Measurements from ENCODE around the gene RELT.

DNA sequence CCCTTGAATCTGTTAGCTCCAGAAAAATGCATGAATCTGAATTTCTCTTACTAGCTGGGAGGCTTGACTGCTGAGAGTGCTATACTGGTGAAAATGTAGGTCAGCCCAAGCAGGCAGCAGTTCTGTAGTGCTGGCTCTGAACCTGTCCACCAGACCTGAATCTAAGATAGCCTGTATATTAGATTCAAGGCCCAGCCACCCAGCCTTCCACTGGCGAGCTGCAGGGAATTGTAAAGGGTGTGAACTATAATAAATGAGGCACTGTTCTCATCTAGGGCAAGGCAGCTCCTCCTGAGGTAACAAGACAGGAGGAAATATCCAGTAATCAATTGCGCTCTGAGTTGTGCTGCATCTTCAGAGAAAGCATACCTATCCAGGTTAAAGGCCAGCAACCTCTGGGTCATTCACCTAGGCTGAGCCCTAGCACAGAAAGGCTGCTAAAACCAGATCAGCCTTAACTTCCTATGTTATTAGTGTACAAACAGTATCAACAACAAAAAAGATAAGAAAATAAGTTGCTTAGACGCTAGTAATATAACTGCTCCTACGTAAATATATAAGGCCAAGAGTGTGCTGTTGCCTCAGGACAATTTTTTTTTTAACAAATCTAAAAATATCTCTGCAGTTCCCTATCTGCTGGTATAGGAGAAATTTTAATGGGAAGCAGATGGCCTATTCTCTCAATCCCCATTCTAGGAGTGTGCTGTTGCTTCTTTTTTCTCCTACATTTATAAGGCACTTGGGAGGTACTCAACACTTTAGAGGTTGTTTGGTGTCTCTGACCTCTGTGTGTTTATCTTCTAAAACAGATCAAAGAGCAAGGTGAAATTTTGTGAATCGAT, 63.0 kb downstream of the RELT start:
- TF ChIP-seq POLR2A (IDR thresholded peaks at IDR 0.05) = no peak
- TF ChIP-seq, protein P1, sequence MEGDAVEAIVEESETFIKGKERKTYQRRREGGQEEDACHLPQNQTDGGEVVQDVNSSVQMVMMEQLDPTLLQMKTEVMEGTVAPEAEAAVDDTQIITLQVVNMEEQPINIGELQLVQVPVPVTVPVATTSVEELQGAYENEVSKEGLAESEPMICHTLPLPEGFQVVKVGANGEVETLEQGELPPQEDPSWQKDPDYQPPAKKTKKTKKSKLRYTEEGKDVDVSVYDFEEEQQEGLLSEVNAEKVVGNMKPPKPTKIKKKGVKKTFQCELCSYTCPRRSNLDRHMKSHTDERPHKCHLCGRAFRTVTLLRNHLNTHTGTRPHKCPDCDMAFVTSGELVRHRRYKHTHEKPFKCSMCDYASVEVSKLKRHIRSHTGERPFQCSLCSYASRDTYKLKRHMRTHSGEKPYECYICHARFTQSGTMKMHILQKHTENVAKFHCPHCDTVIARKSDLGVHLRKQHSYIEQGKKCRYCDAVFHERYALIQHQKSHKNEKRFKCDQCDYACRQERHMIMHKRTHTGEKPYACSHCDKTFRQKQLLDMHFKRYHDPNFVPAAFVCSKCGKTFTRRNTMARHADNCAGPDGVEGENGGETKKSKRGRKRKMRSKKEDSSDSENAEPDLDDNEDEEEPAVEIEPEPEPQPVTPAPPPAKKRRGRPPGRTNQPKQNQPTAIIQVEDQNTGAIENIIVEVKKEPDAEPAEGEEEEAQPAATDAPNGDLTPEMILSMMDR (IDR thresholded peaks at IDR 0.05) = no peak
- no peak for TF ChIP-seq EP300 (IDR thresholded peaks at IDR 0.05)
